HG02759 (cell line): ENCODE data around the gene SLC44A1.

Experiments used
- ATAC-seq: cut with Tn5 transposase; IDR thresholded peaks from one replicate; pipeline ENCODE4 v1.9.1; 2021; ENCODE audit warnings: mild to moderate bottlenecking, moderate library complexity; ENCODE audit not compliant: unreplicated experiment

Gene SLC44A1

GRCh38 chr9:105244003-105244733 is at the start of gene SLC44A1:
SLC44A1 (plus strand) TSS chr9:105244651; CDS start chr9:105244869, 218 bp downstream.
- peak; percentile 90 for ATAC-seq

DNA sequence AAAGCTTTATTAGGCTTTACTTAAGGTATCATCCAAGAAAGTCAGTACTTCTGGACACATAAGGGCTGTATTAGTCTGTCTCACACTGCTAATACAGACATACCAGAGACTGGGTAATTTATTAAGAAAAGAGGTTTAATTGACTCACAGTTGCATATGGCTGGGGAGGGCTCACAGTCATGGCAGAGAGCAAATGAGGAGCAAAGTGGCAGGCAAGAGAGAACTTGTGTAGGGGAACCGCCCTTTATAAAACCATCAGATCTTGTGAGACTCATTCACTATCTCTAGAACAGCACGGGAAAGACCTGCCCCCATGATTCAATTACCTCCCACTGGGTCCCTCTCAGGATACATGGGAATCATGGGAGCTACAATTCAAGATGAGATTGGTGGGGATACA is 49.2 kb upstream of the SLC44A1 start:
- no peak for ATAC-seq

- no peak for ATAC-seq
Measured at GRCh38 chr9:105198023-105198422, 46.4 kb upstream of the SLC44A1 start.

GRCh38 chr9:105198865-105199264 is 45.6 kb upstream of the SLC44A1 start:
- ATAC-seq = no peak

- no peak for ATAC-seq
Measured at GRCh38 chr9:105204416-105204815, 40.0 kb upstream of the SLC44A1 start.

- ATAC-seq = no peak
Measured at GRCh38 chr9:105205787-105206495, 38.5 kb upstream of the SLC44A1 start.

DNA sequence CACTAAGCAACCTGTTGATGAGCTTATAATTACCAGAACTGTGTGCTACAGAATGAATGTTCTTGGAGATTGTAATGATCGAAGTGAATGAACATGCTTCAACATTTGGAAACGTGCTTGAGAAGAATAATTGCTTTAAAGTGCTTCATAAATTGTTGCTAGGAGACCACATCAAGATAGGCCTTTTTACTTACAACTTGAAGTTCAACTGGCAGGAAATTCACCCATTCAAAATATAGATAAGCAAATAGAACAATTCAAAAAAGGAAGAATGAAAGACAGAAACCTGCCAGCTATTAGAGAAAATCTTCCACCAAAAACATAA is 38.0 kb upstream of the SLC44A1 start:
- ATAC-seq = no peak

DNA sequence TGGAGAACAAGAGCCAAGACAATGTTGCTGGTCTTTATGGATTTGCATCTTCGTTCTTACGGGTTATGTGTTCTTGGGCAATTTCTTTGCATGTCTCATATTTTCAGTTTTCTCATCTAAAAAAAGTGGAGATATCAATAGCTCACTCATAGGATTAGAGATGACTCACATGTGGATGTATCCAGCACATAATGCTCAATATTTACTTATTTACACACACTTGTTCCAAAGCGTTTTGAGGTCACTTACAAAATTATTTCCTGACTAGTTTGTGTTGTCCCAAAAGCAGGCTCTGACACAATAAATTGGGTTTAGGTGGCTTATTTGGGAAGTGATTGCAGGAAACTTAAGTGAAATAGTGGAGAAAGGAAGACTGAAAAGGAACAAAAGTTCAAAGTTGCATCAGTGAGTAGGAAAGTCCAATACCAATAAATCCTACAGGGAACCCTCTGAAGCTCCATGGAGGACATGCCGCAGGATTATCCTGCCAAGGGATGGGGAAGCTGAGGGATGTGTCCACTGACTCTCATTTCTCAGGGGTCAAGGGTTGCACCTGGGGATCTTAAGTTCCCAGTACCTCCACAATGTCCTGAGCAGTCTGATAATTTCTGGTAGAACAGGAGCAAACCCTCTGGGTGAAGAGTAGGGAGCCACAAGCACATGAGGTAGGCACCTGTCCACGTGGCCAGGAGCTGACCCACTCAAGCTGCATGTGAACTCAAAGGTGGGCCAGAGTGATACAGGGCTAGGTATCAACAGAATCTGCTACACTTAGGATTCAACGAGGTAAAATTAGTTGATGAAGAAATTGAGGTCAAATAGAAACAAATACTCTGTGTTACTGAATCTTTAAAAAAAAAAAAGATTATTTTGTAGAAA is 37.4 kb upstream of the SLC44A1 start:
- ATAC-seq = no peak

GRCh38 chr9:105216440-105217178 is 27.8 kb upstream of the SLC44A1 start:
- no peak for ATAC-seq

- ATAC-seq = no peak
Measured at GRCh38 chr9:105218673-105219072, 25.8 kb upstream of the SLC44A1 start.

- no peak for ATAC-seq
Measured at GRCh38 chr9:105219291-105219805, 25.1 kb upstream of the SLC44A1 start.

DNA sequence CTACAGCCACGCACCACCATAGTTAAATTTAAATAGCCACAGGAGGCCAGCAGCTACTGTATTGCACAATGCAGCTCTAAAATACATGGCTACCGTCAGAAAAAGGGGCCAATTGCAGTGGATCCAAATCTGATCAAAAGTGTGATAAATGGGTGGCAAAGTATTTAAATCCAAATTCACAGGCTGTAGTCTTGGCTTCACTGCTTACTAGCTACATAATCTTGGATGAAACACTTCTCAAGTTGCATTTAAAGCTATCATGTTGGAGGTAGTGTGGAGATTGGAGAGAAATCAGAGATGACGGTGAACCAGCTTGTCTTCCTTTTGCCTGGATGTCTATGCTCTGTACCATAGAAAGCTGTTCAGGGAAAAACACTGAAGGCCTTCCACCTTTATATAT is 24.0 kb upstream of the SLC44A1 start:
- no peak for ATAC-seq

GRCh38 chr9:105223544-105224140 is 20.8 kb upstream of the SLC44A1 start:
- ATAC-seq = no peak

GRCh38 chr9:105226055-105226454 is 18.4 kb upstream of the SLC44A1 start:
- ATAC-seq = no peak

- ATAC-seq = no peak
Measured at GRCh38 chr9:105232207-105232606, 12.2 kb upstream of the SLC44A1 start.

DNA sequence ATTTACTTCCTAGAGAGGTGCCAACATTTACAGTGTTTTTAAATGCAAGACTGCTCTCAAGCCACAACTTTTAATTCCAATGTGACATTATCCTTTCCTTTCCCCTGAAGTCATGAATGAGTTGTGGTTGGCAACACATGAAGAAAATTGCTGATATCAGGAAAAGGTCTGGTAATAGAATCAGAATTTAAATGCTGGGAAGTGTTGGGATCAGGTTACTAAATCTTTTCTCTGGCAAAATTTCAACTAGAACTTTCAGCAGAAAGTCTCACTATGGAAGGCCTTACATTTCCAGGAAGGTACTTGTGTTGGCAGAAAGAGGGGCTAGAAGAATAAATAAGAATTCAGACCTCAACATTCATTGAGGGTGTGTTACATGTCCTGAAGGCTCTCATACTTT is 10.6 kb upstream of the SLC44A1 start:
- no peak for ATAC-seq

GRCh38 chr9:105236261-105236660 is 8.2 kb upstream of the SLC44A1 start:
- no peak for ATAC-seq

- no peak for ATAC-seq
Measured at GRCh38 chr9:105237246-105237645, 7.2 kb upstream of the SLC44A1 start.

DNA sequence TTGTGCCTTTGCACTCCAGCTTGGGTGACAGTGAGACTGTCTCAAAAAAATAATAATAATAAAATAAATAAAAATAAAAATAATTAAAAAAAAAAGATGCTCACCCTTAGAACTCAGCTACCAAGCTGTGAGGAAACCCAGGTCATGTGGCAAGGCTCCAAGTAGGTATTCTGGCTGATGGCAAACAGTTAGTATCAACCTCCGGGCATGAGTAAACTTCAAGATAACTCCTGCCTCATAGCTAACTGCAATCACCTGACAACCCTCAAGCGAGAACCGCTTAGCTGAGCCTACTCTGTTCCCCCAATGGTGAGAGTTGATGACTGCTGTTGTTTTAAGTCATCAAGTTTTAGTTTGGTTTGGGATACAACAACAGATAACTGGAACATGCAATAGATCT is 6.1 kb upstream of the SLC44A1 start:
- no peak for ATAC-seq

- no peak for ATAC-seq
Measured at GRCh38 chr9:105241356-105242043, 3.0 kb upstream of the SLC44A1 start.
